PC-3 (cell line): ENCODE results near the gene METTL16. TPM values are rescaled to one million over a fixed set of nuclear protein-coding genes. Genes with fewer than 3 reads are reported as not detected.

Experiments
- ATAC-seq: fragments of 200-7000 bp; cut with Tn5 transposase; 2 replicates; pipeline ENCODE4 v1.9.1; 2020; ENCODE audit warnings: mild to moderate bottlenecking, moderate library complexity
- BruUV-seq: library from RNA; stranded (reverse); fragments of 400-500 nt; replicated peaks from 2 replicates; lab custom pipeline; 2021; lab: Mats Ljungman, UMichigan
- CTCF ChIA-PET: fragments of 300-600 bp; sonication (Branson Sonifier 250); formaldehyde crosslinking; loops from one replicate; lab custom pipeline; 2022; ENCODE audit warnings: antibody characterized with exemption; lab: Charles Lee
- POLR2A ChIA-PET: fragments of 300-600 bp; sonication (Branson Sonifier 250); formaldehyde crosslinking; loops from one replicate; lab custom pipeline; 2022; ENCODE audit warnings: antibody characterized with exemption; ENCODE audit not compliant: unreplicated experiment; lab: Charles Lee
- DNase-seq: peaks from one replicate; pipeline ENCODE4 v3.0.0-alpha.2; 2015
- H2AFZ ChIP-seq: fragments of 300-600 bp; sonication (generic); 2 replicates; pipeline ENCODE4 v1.6.0; 2016; ENCODE audit warnings: antibody characterized with exemption, low read length
- H3F3A ChIP-seq: fragments of 300-600 bp; sonication (generic); one replicate; pipeline ENCODE4 v1.6.0; 2017; ENCODE audit warnings: antibody characterized with exemption, low read length, control low read depth, mild to moderate bottlenecking; ENCODE audit not compliant: unreplicated experiment
- H3K27ac ChIP-seq: fragments of 300-600 bp; sonication (generic); 2 replicates; pipeline ENCODE4 v1.5.1; 2016; ENCODE audit warnings: mild to moderate bottlenecking, low read length
- H3K27me3 ChIP-seq: fragments of 300-600 bp; sonication (generic); 2 replicates; pipeline ENCODE4 v1.6.1; 2016; ENCODE audit warnings: low read length, mixed read lengths
- H3K36me3 ChIP-seq: fragments of 300-600 bp; sonication (generic); 2 replicates; pipeline ENCODE4 v1.6.1; 2016; ENCODE audit warnings: low read depth, mixed run types, low read length, mixed read lengths
- H3K4me1 ChIP-seq: fragments of 300-600 bp; sonication (generic); 2 replicates; pipeline ENCODE4 v1.5.1; 2016; ENCODE audit warnings: low read length; ENCODE audit not compliant: insufficient read depth
- H3K4me2 ChIP-seq: fragments of 300-600 bp; sonication (generic); 2 replicates; pipeline ENCODE4 v1.6.0; 2016; ENCODE audit warnings: low read length
- H3K4me3 ChIP-seq: fragments of 300-600 bp; sonication (generic); 2 replicates; pipeline ENCODE4 v1.5.1; 2016; ENCODE audit warnings: mild to moderate bottlenecking, low read length, mixed read lengths
- H3K79me2 ChIP-seq: fragments of 300-600 bp; sonication (generic); 2 replicates; pipeline ENCODE4 v1.6.1; 2017; ENCODE audit warnings: low read length, mixed read lengths
- H3K9ac ChIP-seq: fragments of 300-600 bp; sonication (generic); 2 replicates; pipeline ENCODE4 v1.6.0; 2016; ENCODE audit warnings: mild to moderate bottlenecking, low read length
- H3K9me2 ChIP-seq: fragments of 300-600 bp; sonication (generic); replicated peaks from 2 replicates; pipeline ENCODE4 v1.6.1; 2016; ENCODE audit warnings: mixed run types, low read length, mixed read lengths
- H3K9me3 ChIP-seq: fragments of 300-600 bp; sonication (generic); 2 replicates; pipeline ENCODE4 v1.6.1; 2016; ENCODE audit warnings: low read length, mixed read lengths
- H4K20me1 ChIP-seq: fragments of 300-600 bp; sonication (generic); 2 replicates; pipeline ENCODE4 v1.6.1; 2016; ENCODE audit warnings: low read length, mixed read lengths
- EZH2 ChIP-seq: fragments of 300-600 bp; sonication (generic); IDR thresholded peaks from one replicate; pipeline ENCODE4 v1.6.1; 2017; ENCODE audit warnings: antibody characterized with exemption, mild to moderate bottlenecking, low read length; ENCODE audit not compliant: unreplicated experiment
- EZH2phosphoT487 ChIP-seq: fragments of 300-600 bp; sonication (generic); IDR thresholded peaks from 2 replicates; pipeline ENCODE4 v1.6.1; 2018; ENCODE audit warnings: mild to moderate bottlenecking, antibody characterized with exemption, low read length, borderline replicate concordance
- intact Hi-C: fragments of 100-400 bp; cut with micrococcal nuclease; formaldehyde crosslinking; loops from 2 replicates; pipeline ENCODE4 v1.9.0; 2023
- total RNA-seq: library from RNA; depleted of rRNA; stranded (reverse); fragments of >200 nt; gene quantifications from 2 replicates; pipeline ENCODE4 v1.2.3, GENCODE V29; 2014
- TF ChIP-seq, protein P1 (sequence below): fragments of 300-600 bp; sonication (generic); conservative IDR thresholded peaks from 2 replicates; pipeline ENCODE4 v1.5.1; 2017; ENCODE audit warnings: antibody characterized with exemption, low read depth, mild to moderate bottlenecking, low read length

Gene METTL16
- total RNA-seq, 1 experiment from 2014 or later, result 20.8 TPM

DNA sequence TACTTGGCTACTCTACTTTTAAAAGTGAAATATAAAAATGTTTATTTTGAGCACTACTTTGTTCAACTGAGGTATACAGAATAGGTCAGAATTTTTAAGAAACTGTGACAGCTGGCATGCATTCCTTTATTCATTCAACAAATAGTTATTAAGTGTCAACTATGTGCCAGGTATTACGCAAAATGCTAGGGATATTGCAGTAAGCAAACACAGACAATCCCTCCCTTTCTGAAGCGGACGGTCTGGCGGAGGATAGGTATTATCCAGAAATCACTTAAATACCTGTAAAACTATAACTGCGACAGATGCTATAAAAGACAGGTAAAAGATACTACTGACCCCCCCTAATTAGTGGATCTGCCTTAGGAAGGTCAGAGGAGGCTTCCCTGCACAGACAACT, 26.1 kb downstream of the METTL16 start:
- DNase-seq (peak; percentile 45), ATAC-seq (no peak)
- POLR2A ChIA-PET, result no interaction called here
- Histone ChIP-seq H2AFZ (no peak overlapping the region), H3F3A (no peaks in the 10 kb centered on the region), H3K9me3 (no peaks in the 10 kb centered on the region), H3K9me2 (no peaks in the 10 kb centered on the region), H3K27me3 (no peaks in the 10 kb centered on the region), H3K4me2 (no peak overlapping the region), H3K36me3 (no peaks in the 10 kb centered on the region), H3K79me2 (peaks cover 69% of the 10 kb centered on the region), H3K27ac (no peak overlapping the region), H4K20me1 (no peaks in the 10 kb centered on the region), H3K9ac (no peak overlapping the region), H3K4me1 (peaks cover 14% of the 10 kb centered on the region), H3K4me3 (no peak overlapping the region)
- TF ChIP-seq, protein P1, sequence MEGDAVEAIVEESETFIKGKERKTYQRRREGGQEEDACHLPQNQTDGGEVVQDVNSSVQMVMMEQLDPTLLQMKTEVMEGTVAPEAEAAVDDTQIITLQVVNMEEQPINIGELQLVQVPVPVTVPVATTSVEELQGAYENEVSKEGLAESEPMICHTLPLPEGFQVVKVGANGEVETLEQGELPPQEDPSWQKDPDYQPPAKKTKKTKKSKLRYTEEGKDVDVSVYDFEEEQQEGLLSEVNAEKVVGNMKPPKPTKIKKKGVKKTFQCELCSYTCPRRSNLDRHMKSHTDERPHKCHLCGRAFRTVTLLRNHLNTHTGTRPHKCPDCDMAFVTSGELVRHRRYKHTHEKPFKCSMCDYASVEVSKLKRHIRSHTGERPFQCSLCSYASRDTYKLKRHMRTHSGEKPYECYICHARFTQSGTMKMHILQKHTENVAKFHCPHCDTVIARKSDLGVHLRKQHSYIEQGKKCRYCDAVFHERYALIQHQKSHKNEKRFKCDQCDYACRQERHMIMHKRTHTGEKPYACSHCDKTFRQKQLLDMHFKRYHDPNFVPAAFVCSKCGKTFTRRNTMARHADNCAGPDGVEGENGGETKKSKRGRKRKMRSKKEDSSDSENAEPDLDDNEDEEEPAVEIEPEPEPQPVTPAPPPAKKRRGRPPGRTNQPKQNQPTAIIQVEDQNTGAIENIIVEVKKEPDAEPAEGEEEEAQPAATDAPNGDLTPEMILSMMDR, result no peak
- no peak for TF ChIP-seq EZH2
- TF ChIP-seq EZH2phosphoT487, result no peak
- CTCF ChIA-PET, result no interaction called here
- intact Hi-C loops, result no loop called here
- no TSS peak for BruUV-seq

DNA sequence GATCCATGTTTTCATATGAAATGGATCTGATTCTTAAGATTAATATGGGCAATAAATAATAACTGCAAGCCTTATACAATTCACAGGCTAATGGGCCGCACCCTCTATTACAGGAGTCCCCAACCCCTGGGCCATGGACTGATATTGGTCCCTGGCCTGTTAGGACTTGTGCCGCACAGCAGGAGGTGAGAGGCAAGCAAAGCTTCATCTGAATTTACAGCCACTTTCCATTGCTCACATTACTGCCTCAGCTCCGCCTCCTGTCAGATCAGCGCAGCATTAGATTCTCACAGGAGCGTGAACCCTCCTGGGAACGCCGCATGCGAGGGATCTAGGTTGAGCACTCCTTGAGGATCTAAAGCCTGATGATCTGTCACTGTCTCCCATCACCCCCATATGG, 26.8 kb downstream of the METTL16 start:
- POLR2A ChIA-PET, result no interaction called here
- peaks cover 68% of the 10 kb centered on the region for H3K79me2 ChIP-seq
- no peaks in the 10 kb centered on the region for H3F3A ChIP-seq
- H3K4me2 ChIP-seq, result no peak overlapping the region
- H3K36me3 ChIP-seq, result no peaks in the 10 kb centered on the region
- no peak overlapping the region for H3K27ac ChIP-seq
- no peak overlapping the region for H3K4me3 ChIP-seq
- TF ChIP-seq EZH2 (no peak), EZH2phosphoT487 (no peak)
- TF ChIP-seq, protein P1, result no peak
- H3K27me3 ChIP-seq, result no peaks in the 10 kb centered on the region
- H3K9ac ChIP-seq, result no peak overlapping the region
- H4K20me1 ChIP-seq, result no peaks in the 10 kb centered on the region
- CTCF ChIA-PET, result no interaction called here
- H3K4me1 ChIP-seq, result peaks cover 14% of the 10 kb centered on the region
- H2AFZ ChIP-seq, result no peak overlapping the region
- no TSS peak for BruUV-seq
- ATAC-seq, result no peak
- no peaks in the 10 kb centered on the region for H3K9me3 ChIP-seq
- H3K9me2 ChIP-seq, result no peaks in the 10 kb centered on the region
- DNase-seq, result no peak
- intact Hi-C loops, result no loop called here

GRCh38 chr17:2483084-2483483, 28.6 kb downstream of the METTL16 start:
- Histone ChIP-seq H4K20me1 (no peaks in the 10 kb centered on the region), H3K4me3 (no peak overlapping the region), H2AFZ (no peak overlapping the region), H3F3A (no peaks in the 10 kb centered on the region), H3K9me2 (no peaks in the 10 kb centered on the region), H3K79me2 (peaks cover 65% of the 10 kb centered on the region), H3K9ac (no peak overlapping the region), H3K27ac (no peak overlapping the region), H3K36me3 (no peaks in the 10 kb centered on the region), H3K4me2 (no peak overlapping the region), H3K9me3 (no peaks in the 10 kb centered on the region), H3K27me3 (no peaks in the 10 kb centered on the region), H3K4me1 (peaks cover 14% of the 10 kb centered on the region)
- BruUV-seq, result no TSS peak
- ChIA-PET CTCF (no interaction called here), POLR2A (no interaction called here)
- intact Hi-C loops, result no loop called here
- ATAC-seq (no peak), DNase-seq (no peak)
- TF ChIP-seq, protein P1, result no peak
- TF ChIP-seq EZH2, result no peak
- TF ChIP-seq EZH2phosphoT487, result no peak
